Activated naive CD8-positive, alpha-beta T cell treated with anti-CD3 and anti-CD28 coated beads, Interleukin-2, amount 10 ng/mL, durations not matched to agents 7 days and 5 days (primary cell): Measurements from ENCODE around the gene ADAP1. TPM values are rescaled to one million over a fixed set of nuclear protein-coding genes. Genes with fewer than 3 reads are reported as not detected.
"Not testable (repeated sequence)": the region's sequence is repeated elsewhere in the genome, so short reads cannot be mapped to it uniquely, and the experiment has no call there.

ENCODE experiments used
- ATAC-seq: fragments of 150-1000 bp; cut with Tn5 transposase; one replicate; pipeline ENCODE4 v1.10.0; 2021; ENCODE audit warnings: low read depth, moderate library complexity
- POLR2A ChIA-PET: fragments of 350-600 bp; sonication (Branson Sonifier 250); formaldehyde crosslinking; loops from one replicate; lab custom pipeline; 2021; ENCODE audit warnings: antibody characterized with exemption; lab: Charles Lee
- DNase-seq: peaks from one replicate; pipeline ENCODE4 v3.0.0; 2021
- H3K27ac Mint-ChIP-seq: one replicate; pipeline ENCODE4 v1.8.0; 2022; ENCODE audit warnings: mild to moderate bottlenecking, mixed read lengths
- H3K27me3 Mint-ChIP-seq: one replicate; pipeline ENCODE4 v1.8.0; 2022; ENCODE audit warnings: mild to moderate bottlenecking, moderate library complexity, mixed read lengths
- H3K36me3 Mint-ChIP-seq: one replicate; pipeline ENCODE4 v1.8.0; 2021; ENCODE audit warnings: mild to moderate bottlenecking, mixed read lengths
- H3K4me1 Mint-ChIP-seq: one replicate; pipeline ENCODE4 v1.8.0; 2021; ENCODE audit warnings: mixed read lengths
- H3K4me3 Mint-ChIP-seq: one replicate; pipeline ENCODE4 v1.8.0; 2022; ENCODE audit warnings: mild to moderate bottlenecking, moderate library complexity, mixed read lengths
- H3K9me3 Mint-ChIP-seq: one replicate; pipeline ENCODE4 v1.8.0; 2021; ENCODE audit warnings: mixed read lengths
- total RNA-seq, 2 experiments: library from RNA; stranded (reverse); gene quantifications; one replicate each; pipeline ENCODE4 v1.2.3, GENCODE V29; 2021

The ADAP1 gene
- total RNA-seq, 2 experiments from 2014 or later: 25.0 to 29.8 TPM

- Mint-ChIP-seq H3K27me3 (no peaks in the 10 kb centered on the region), H3K36me3 (no peaks in the 10 kb centered on the region), H3K4me1 (peaks cover 5% of the 10 kb centered on the region), H3K27ac (no peak overlapping the region), H3K9me3 (no peaks in the 10 kb centered on the region), H3K4me3 (peak overlapping the region; percentile 60)
- peak; percentile 63 for DNase-seq
- ATAC-seq: peak; percentile 35
- POLR2A ChIA-PET: interaction anchor here (0.5 to 1.3 kb wide), 4 partner anchors 14 to 78 kb away, joined by 3 to 6 read pairs (median 5); no protein-coding TSS in a partner anchor
Measured at GRCh38 chr7:953547-954327, 743 bp downstream of the ADAP1 start.

DNA sequence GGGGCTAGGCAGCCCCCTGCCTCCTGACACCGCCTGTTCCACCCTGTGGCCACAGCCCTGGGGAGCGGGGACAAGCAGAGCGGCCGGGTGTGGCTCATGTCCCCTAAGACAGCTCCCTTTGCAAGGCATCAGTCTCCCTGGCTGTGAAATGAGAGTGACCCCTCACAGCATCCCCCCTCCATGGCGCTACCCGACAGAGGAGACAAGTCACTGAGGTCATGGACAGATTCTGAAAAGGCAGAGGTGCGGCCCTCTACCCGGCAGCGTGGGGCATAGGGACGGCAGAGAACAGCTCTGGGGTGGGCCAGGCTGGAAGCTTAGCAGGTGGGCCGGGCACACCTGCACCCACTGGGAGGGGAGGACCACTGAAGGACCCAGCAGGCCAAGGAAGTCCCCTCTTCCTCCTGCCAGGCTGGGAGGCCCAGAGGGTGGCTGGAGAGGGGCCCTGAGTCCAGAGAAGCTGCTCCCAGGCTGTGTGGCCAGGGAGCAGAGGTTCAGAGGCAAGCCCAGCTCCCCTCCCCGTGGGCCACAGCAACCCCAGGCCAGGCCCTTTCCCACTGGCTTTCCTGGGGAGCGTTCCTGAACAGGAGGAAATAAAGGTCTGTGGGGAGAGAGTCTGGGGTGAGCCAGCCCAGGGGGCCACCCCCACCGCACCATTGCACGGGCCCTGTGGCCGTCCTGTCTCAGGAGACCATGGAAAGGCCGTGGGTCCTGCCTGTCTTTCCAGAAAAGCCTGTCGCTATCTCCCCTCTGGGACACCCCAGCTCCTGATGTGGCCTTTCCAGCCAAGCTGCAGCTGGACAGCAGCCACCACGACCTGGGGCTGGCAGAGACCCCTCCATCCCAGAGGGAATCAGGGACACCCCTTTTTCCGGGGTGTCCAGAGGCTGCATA, 1.7 kb downstream of the ADAP1 start:
- Mint-ChIP-seq H3K27ac (no peak overlapping the region), H3K4me1 (peaks cover 5% of the 10 kb centered on the region), H3K36me3 (peaks cover 3% of the 10 kb centered on the region), H3K27me3 (no peaks in the 10 kb centered on the region), H3K9me3 (no peaks in the 10 kb centered on the region), H3K4me3 (peak overlapping the region; percentile 39)
- DNase-seq: no peak
- no peak for ATAC-seq
- POLR2A ChIA-PET: interaction anchor here (0.6 to 2.6 kb wide), 3 partner anchors 15 to 30 kb away, joined by 6 to 10 read pairs (median 6); no protein-coding TSS in a partner anchor

DNA sequence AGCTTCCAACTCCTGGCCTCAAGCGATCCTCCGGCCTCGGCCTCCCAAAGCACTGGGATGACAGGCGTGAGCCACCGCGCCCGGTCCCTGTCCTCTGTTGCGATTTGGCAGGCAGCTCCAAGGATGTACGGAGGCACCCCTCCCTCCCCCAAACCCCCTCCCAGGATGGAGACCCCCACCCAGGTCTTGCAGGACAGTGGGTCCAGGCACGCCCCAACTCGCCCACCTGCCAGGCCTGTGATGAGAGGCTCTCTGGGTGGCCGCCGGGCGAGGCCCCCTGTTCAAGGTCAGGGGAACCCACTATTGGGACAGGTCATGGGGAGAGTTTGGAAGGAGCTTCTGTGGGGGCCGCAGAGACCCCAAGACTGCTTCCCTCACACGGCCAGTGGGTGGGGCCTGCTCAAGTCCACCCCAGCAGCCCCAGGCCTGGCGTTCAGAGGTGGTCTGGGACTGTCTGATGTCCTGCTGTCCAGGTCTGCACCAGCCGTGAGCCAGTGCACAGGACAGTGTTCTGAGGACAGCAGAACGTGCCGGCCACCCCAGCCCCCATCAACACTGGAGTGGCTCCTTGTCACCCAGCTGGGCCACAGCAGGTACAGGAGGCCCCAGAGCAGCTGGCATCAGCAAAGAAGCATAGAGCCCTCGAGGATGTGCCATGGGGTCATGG, 2.5 kb downstream of the ADAP1 start:
- peaks cover 5% of the 10 kb centered on the region for H3K4me1 Mint-ChIP-seq
- peaks cover 3% of the 10 kb centered on the region for H3K36me3 Mint-ChIP-seq

GRCh38 chr7:949021-949934, 5.2 kb downstream of the ADAP1 start:
- DNase-seq (no peak), ATAC-seq (no peak)
- no peak overlapping the region for H3K4me3 Mint-ChIP-seq
- no peaks in the 10 kb centered on the region for H3K9me3 Mint-ChIP-seq
- POLR2A ChIA-PET: interaction anchor here (0.5 kb wide), 1 partner anchor 25 kb away, joined by 5 read pairs; no protein-coding TSS in a partner anchor
- no peaks in the 10 kb centered on the region for H3K27me3 Mint-ChIP-seq
- peaks cover 3% of the 10 kb centered on the region for H3K4me1 Mint-ChIP-seq
- no peak overlapping the region for H3K27ac Mint-ChIP-seq
- peaks cover 3% of the 10 kb centered on the region for H3K36me3 Mint-ChIP-seq

More for the DNA sequence above, 2.5 kb downstream of the ADAP1 start:
- DNase-seq (no peak), ATAC-seq (no peak)
- H3K4me3 Mint-ChIP-seq: peak overlapping the region; percentile 39
- H3K27ac Mint-ChIP-seq: no peak overlapping the region
- POLR2A ChIA-PET: interaction anchor here (0.8 to 2.6 kb wide), 3 partner anchors 24 to 45 kb away, joined by 3 to 10 read pairs (median 4); no protein-coding TSS in a partner anchor
- H3K27me3 Mint-ChIP-seq: no peaks in the 10 kb centered on the region
- H3K9me3 Mint-ChIP-seq: no peaks in the 10 kb centered on the region

DNA sequence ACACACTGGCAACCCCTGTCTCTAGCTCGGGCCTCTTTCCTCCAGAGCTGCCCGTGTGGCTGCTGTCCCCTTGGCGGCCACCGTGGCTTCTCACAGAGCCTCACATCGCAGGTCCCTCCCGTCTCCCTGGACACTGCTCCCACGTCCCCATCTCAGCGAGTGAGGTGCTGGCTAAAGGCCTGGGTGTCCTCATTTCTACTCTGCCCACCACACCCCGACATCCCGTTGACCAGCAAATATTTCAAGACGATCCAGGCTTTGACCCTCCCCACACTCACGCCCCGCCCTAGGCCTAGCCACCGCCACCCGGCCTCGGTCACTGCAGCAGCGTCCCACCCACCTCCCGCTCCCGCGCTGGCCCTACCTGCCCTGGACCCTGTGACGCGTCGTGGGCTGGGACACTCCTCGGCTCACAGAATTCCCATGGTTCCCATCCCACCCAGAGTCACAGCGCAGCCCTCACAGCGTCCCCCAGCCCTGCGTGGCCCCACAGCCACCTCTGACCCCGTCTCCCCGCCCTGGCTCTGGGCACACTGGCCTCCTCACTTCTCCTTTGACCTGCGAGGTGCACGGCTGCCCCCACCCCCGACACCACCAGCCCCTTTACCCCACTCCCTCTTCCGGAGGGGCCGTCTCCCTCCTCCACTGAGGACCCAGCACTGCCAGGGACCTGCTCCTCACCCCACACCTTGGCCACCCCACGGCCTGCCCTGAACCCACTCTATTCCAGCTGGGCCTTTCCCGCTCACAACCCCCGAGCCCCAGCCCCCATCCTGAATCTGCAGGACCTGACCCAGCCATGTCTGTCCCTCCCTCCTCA, 6.9 kb downstream of the ADAP1 start:
- POLR2A ChIA-PET: no interaction called here
- Mint-ChIP-seq H3K9me3 (no peaks in the 10 kb centered on the region), H3K4me3 (no peak overlapping the region), H3K36me3 (peaks cover 3% of the 10 kb centered on the region), H3K4me1 (peaks cover 3% of the 10 kb centered on the region), H3K27ac (no peak overlapping the region), H3K27me3 (no peaks in the 10 kb centered on the region)
- no peak for DNase-seq
- no peak for ATAC-seq

GRCh38 chr7:946256-946996, 8.1 kb downstream of the ADAP1 start:
- ATAC-seq: no peak
- H3K27me3 Mint-ChIP-seq: no peaks in the 10 kb centered on the region

DNA sequence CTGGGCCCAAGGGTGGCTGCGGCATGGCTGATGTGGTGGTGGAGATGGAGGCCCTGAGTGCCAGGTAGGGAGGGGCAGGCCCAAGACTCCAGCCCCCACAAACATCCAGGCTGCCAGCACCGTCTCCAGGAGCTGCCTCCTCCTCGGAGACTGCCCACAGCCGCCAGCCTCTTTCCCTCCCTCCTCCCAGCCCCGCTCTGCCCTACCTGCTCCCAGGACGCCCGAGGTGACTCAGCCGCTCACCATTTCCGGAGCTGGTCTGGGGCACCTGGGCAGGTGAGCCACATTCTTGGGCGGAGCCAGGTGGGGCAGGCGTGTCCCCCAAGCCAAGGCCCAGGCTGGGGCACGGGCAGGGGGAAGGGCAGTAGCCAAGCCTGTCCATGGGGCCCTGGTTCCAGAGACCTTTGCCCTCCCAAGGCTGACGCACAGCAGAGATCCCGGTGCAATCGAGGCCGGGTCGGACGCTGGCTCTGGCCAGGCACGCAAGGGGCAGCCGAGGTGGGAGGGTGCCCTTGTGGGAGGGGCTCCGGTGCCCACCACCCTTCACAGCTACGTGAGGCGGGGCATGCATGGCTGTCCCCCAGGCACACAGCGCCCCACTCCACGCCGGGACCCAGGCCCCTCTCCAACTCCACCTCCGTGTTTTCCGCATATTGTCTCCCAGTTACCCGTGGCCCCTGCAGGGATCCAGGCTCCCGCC, 8.8 kb downstream of the ADAP1 start:
- H3K4me1 Mint-ChIP-seq: peaks cover 2% of the 10 kb centered on the region
- H3K4me3 Mint-ChIP-seq: no peak overlapping the region
- H3K27me3 Mint-ChIP-seq: no peaks in the 10 kb centered on the region
- DNase-seq (no peak), ATAC-seq (no peak)
- POLR2A ChIA-PET: no interaction called here
- peaks cover 8% of the 10 kb centered on the region for H3K36me3 Mint-ChIP-seq
- no peak overlapping the region for H3K27ac Mint-ChIP-seq
- peaks cover 6% of the 10 kb centered on the region for H3K9me3 Mint-ChIP-seq

More at GRCh38 chr7:946256-946996, 8.1 kb downstream of the ADAP1 start:
- no peak overlapping the region for H3K4me3 Mint-ChIP-seq
- peaks cover 2% of the 10 kb centered on the region for H3K4me1 Mint-ChIP-seq
- no peak for DNase-seq
- H3K36me3 Mint-ChIP-seq: peaks cover 3% of the 10 kb centered on the region
- POLR2A ChIA-PET: no interaction called here
- H3K27ac Mint-ChIP-seq: no peak overlapping the region
- H3K9me3 Mint-ChIP-seq: peaks cover 3% of the 10 kb centered on the region

GRCh38 chr7:945147-945555, 9.3 kb downstream of the ADAP1 start:
- H3K36me3 Mint-ChIP-seq: peaks cover 12% of the 10 kb centered on the region
- ATAC-seq (no peak), DNase-seq (no peak)
- H3K27ac Mint-ChIP-seq: no peak overlapping the region
- no peak overlapping the region for H3K4me3 Mint-ChIP-seq
- peaks cover 11% of the 10 kb centered on the region for H3K9me3 Mint-ChIP-seq
- POLR2A ChIA-PET: no interaction called here
- peaks cover 2% of the 10 kb centered on the region for H3K4me1 Mint-ChIP-seq
- no peaks in the 10 kb centered on the region for H3K27me3 Mint-ChIP-seq

DNA sequence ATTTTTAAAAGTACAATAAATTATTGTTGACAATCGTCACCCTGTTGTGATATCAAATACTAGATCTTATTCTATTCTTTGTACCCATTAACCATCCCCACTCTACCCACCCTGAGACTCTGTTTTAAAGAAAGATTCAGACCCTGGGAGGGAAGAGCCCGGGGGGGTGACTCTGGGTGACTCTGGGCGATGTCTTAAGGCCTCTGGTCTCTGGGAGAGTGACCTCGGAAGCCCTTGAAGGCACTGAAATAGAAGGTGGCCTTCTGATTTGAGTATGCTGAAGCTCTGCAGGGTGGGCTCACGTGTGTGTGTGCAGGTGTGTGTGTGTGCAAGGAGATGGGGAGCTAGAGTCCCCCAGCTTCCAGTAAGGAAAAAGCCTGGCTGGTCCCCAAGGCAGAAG, 9.7 kb downstream of the ADAP1 start:
- peaks cover 15% of the 10 kb centered on the region for H3K9me3 Mint-ChIP-seq
- H3K27me3 Mint-ChIP-seq: no peaks in the 10 kb centered on the region
- DNase-seq (no peak), ATAC-seq (no peak)
- peaks cover 15% of the 10 kb centered on the region for H3K36me3 Mint-ChIP-seq
- H3K4me3 Mint-ChIP-seq: no peak overlapping the region
- H3K4me1 Mint-ChIP-seq: peaks cover 2% of the 10 kb centered on the region
- POLR2A ChIA-PET: no interaction called here
- no peak overlapping the region for H3K27ac Mint-ChIP-seq

GRCh38 chr7:943793-944192, 10.7 kb downstream of the ADAP1 start:
- H3K4me1 Mint-ChIP-seq, H3K27me3 Mint-ChIP-seq, H3K4me3 Mint-ChIP-seq, H3K27ac Mint-ChIP-seq, ATAC-seq, POLR2A ChIA-PET, DNase-seq: not testable (repeated sequence)
- peaks cover 15% of the 10 kb centered on the region for H3K9me3 Mint-ChIP-seq
- H3K36me3 Mint-ChIP-seq: peaks cover 15% of the 10 kb centered on the region
